H1 (cell line): ENCODE results near the gene MIB2. TPM values are rescaled to one million over a fixed set of nuclear protein-coding genes. Genes with fewer than 3 reads are reported as not detected.

ENCODE experiments used
- CTCF ChIA-PET: fragments of 300-600 bp; sonication (Branson Sonifier 250); formaldehyde crosslinking; loops from one replicate; lab custom pipeline; 2021; ENCODE audit not compliant: partially characterized antibody; lab: Charles Lee
- POLR2A ChIA-PET: fragments of 300-600 bp; sonication (Branson Sonifier 250); formaldehyde crosslinking; loops from one replicate; lab custom pipeline; 2021; ENCODE audit warnings: inconsistent platforms; ENCODE audit not compliant: partially characterized antibody; lab: Charles Lee
- DNase-seq, 2 experiments: peaks; one replicate each; pipeline versions ENCODE4 v3.0.0 to v3.0.0-alpha.2; 2010 to 2022; ENCODE audit warnings: low spot score in 2 of 2, low read depth in 1 of 2, mixed read lengths in 1 of 2
- FAIRE-seq: peaks from 2 replicates; lab custom pipeline; 2011; peaks lifted over from hg19 to GRCh38; lab: Jason Lieb, UNC
- H2AFZ ChIP-seq: 2 replicates; pipeline ENCODE4 v1.8.1; 2012; ENCODE audit warnings: low read length, inconsistent platforms
- H2AK5ac ChIP-seq: 2 replicates; pipeline ENCODE4 v1.6.1; 2013; ENCODE audit warnings: low read depth, low read length
- H2BK120ac ChIP-seq: replicated peaks from 2 replicates; pipeline ENCODE3; 2013; ENCODE audit warnings: low read depth, low read length, inconsistent platforms
- H2BK12ac ChIP-seq: 2 replicates; pipeline ENCODE4 v1.6.1; 2013; ENCODE audit warnings: low read depth, low read length
- H2BK15ac ChIP-seq: 2 replicates; pipeline ENCODE4 v1.6.1; 2013; ENCODE audit warnings: low read length
- H2BK20ac ChIP-seq: 2 replicates; pipeline ENCODE4 v1.6.1; 2013; ENCODE audit warnings: low read length
- H2BK5ac ChIP-seq: 2 replicates; pipeline ENCODE4 v1.6.1; 2013; ENCODE audit warnings: low read depth, low read length
- H3K14ac ChIP-seq: 2 replicates; pipeline ENCODE4 v1.6.1; 2013; ENCODE audit warnings: inconsistent platforms; ENCODE audit not compliant: insufficient read length
- H3K18ac ChIP-seq: 2 replicates; pipeline ENCODE4 v1.6.1; 2013; ENCODE audit warnings: low read length; ENCODE audit errors: extremely low read depth
- H3K23ac ChIP-seq: 2 replicates; pipeline ENCODE4 v1.6.1; 2013; ENCODE audit warnings: inconsistent platforms; ENCODE audit not compliant: insufficient read length
- H3K23me2 ChIP-seq: 2 replicates; pipeline ENCODE4 v1.6.1; 2013; ENCODE audit warnings: low read depth, low read length
- H3K27ac ChIP-seq: 2 replicates; pipeline ENCODE4 v1.6.1; 2011; ENCODE audit warnings: low read depth, low read length, inconsistent platforms
- H3K27me3 ChIP-seq, 4 experiments: replicated peaks in 1 of 4; 1 replicate in 1 of 4; 2 replicates in 3 of 4; pipeline versions ENCODE4 v1.6.1 to v1.8.1; 2011 to 2013; ENCODE audit warnings: low read length in 3 of 4, mild to moderate bottlenecking in 3 of 4, inconsistent platforms in 2 of 4, mixed read lengths in 2 of 4, moderate library complexity in 1 of 4; ENCODE audit not compliant: control insufficient read depth in 3 of 4, insufficient read depth in 3 of 4; ENCODE audit errors: extremely low read depth in 1 of 4
- H3K36me3 ChIP-seq, 4 experiments: 2 replicates each; pipeline versions ENCODE4 v1.6.1 to v1.8.1; 2011 to 2013; ENCODE audit warnings: mild to moderate bottlenecking in 4 of 4, low read length in 3 of 4, moderate library complexity in 2 of 4, control low read depth in 1 of 4, inconsistent platforms in 1 of 4; ENCODE audit not compliant: insufficient read depth in 4 of 4, control insufficient read depth in 2 of 4
- H3K4ac ChIP-seq: replicated peaks from 2 replicates; pipeline ENCODE3; 2013; ENCODE audit warnings: low read length, low read depth, mixed read lengths, inconsistent platforms; ENCODE audit not compliant: insufficient read length
- H3K4me1 ChIP-seq, 4 experiments: replicated peaks in 1 of 4; 1 replicate in 1 of 4; 2 replicates in 3 of 4; pipeline versions ENCODE4 v1.6.1 to v1.8.1; 2011 to 2013; ENCODE audit warnings: low read length in 3 of 4, inconsistent platforms in 2 of 4, mixed read lengths in 1 of 4; ENCODE audit not compliant: insufficient read depth in 4 of 4, control insufficient read depth in 3 of 4
- H3K4me2 ChIP-seq, 2 experiments: 2 replicates each; pipeline versions ENCODE4 v1.6.1 to v1.8.1; 2011 to 2013; ENCODE audit warnings: low read depth in 2 of 2, low read length in 2 of 2, control low read depth in 1 of 2, inconsistent platforms in 1 of 2, mild to moderate bottlenecking in 1 of 2; ENCODE audit not compliant: insufficient read depth in 1 of 2
- H3K4me3 ChIP-seq, 4 experiments: fragments of 200-600, 300-600 bp in 1 of 4; sonication (generic), shearing (Covaris generic), sonication (Bioruptor Twin) in 1 of 4; 2 replicates each; pipeline versions ENCODE4 v1.5.1 to v1.8.1; 2011 to 2016; ENCODE audit warnings: low read length in 4 of 4, low read depth in 3 of 4, control low read depth in 2 of 4, inconsistent platforms in 2 of 4, mild to moderate bottlenecking in 2 of 4, mixed read lengths in 1 of 4, moderate library complexity in 1 of 4; ENCODE audit not compliant: insufficient read depth in 2 of 4; ENCODE audit errors: extremely low read depth in 1 of 4
- H3K56ac ChIP-seq: replicated peaks from 2 replicates; pipeline ENCODE3; 2013; ENCODE audit warnings: low read depth, mild to moderate bottlenecking, mixed read lengths, low read length, inconsistent platforms; ENCODE audit not compliant: insufficient read length
- H3K79me1 ChIP-seq: 2 replicates; pipeline ENCODE4 v1.6.1; 2013; ENCODE audit warnings: low read depth, low read length, control low read depth
- H3K79me2 ChIP-seq, 2 experiments: 2 replicates each; pipeline versions ENCODE4 v1.6.1 to v1.8.1; 2012 to 2013; ENCODE audit warnings: low read length in 2 of 2, mild to moderate bottlenecking in 2 of 2, inconsistent platforms in 1 of 2; ENCODE audit not compliant: insufficient read depth in 2 of 2, control insufficient read depth in 1 of 2
- H3K9ac ChIP-seq, 4 experiments: replicated peaks in 1 of 4; 1 replicate in 1 of 4; 2 replicates in 3 of 4; pipeline versions ENCODE4 v1.6.1 to v1.8.1; 2011 to 2013; ENCODE audit warnings: low read depth in 3 of 4, low read length in 3 of 4, control low read depth in 2 of 4, mild to moderate bottlenecking in 2 of 4, moderate library complexity in 2 of 4, inconsistent platforms in 1 of 4; ENCODE audit errors: extremely low read depth in 1 of 4
- H3K9me3 ChIP-seq, 2 experiments: 2 replicates each; pipeline versions ENCODE4 v1.6.1 to v1.8.1; 2012 to 2013; ENCODE audit warnings: mild to moderate bottlenecking in 2 of 2, moderate library complexity in 2 of 2, control low read depth in 1 of 2, inconsistent platforms in 1 of 2, low read depth in 1 of 2, low read length in 1 of 2, mixed read lengths in 1 of 2; ENCODE audit not compliant: insufficient read depth in 2 of 2
- H4K20me1 ChIP-seq, 2 experiments: replicated peaks in 1 of 2; 2 replicates each; pipeline versions ENCODE3 to v1.8.1; 2011 to 2013; ENCODE audit warnings: inconsistent platforms in 2 of 2, low read length in 2 of 2, mild to moderate bottlenecking in 1 of 2; ENCODE audit not compliant: insufficient read depth in 2 of 2, control insufficient read depth in 1 of 2
- H4K5ac ChIP-seq: 2 replicates; pipeline ENCODE4 v1.6.1; 2013; ENCODE audit warnings: low read length, low read depth, mixed read lengths, inconsistent platforms; ENCODE audit not compliant: insufficient read length
- H4K8ac ChIP-seq: 2 replicates; pipeline ENCODE4 v1.8.0; 2013; ENCODE audit warnings: mild to moderate bottlenecking, moderate library complexity, low read length, inconsistent platforms; ENCODE audit not compliant: insufficient read depth; ENCODE audit errors: extremely low read depth
- H4K91ac ChIP-seq: replicated peaks from 2 replicates; pipeline ENCODE3; 2013; ENCODE audit warnings: low read length, mixed read lengths, inconsistent platforms; ENCODE audit not compliant: insufficient read length
- BRCA1 ChIP-seq: IDR thresholded peaks from 2 replicates; pipeline ENCODE4 v1.6.1; 2012; ENCODE audit warnings: low read depth, low read length, improper control_type of control experiment
- CBX5 ChIP-seq: fragments of 300-800, 300-1000 bp; sonication (generic); IDR thresholded peaks from 2 replicates; pipeline ENCODE4 v1.7.1; 2016; ENCODE audit warnings: antibody characterized with exemption, low read length, low read depth
- CBX8 ChIP-seq: fragments of 300-800, 300-1000 bp; sonication (generic); IDR thresholded peaks from 2 replicates; pipeline ENCODE4 v1.7.1; 2016; ENCODE audit warnings: low read depth, low read length, borderline replicate concordance
- RFX5 ChIP-seq: IDR thresholded peaks from 2 replicates; pipeline ENCODE4 v1.6.1; 2011; ENCODE audit warnings: low read depth, low read length, improper control_type of control experiment, borderline replicate concordance
- SP1 ChIP-seq: IDR thresholded peaks from 2 replicates; pipeline ENCODE4 v1.6.1; 2011; ENCODE audit warnings: low read depth, low read length
- TEAD4 ChIP-seq: IDR thresholded peaks from 2 replicates; pipeline ENCODE4 v1.6.1; 2012; ENCODE audit warnings: low read depth, low read length, inconsistent platforms, mixed read lengths
- YY1 ChIP-seq: IDR thresholded peaks from 2 replicates; pipeline ENCODE4 v1.6.1; 2011; ENCODE audit warnings: low read depth, mild to moderate bottlenecking, low read length
- ZNF274 ChIP-seq: IDR thresholded peaks from 2 replicates; pipeline ENCODE4 v1.7.0; 2012; ENCODE audit warnings: low read length, borderline replicate concordance; ENCODE audit errors: extremely low read depth
- WGBS, 2 experiments: shearing (Covaris generic) in 1 of 2; methylation state at CpG; one replicate each; pipeline versions ENCODE4 v1.1.6 to v1.1.7; 2013 to 2015; ENCODE audit warnings: low lambda C conversion rate in 2 of 2, mixed read lengths in 2 of 2, inconsistent platforms in 1 of 2, low coverage in 1 of 2, missing lambda C conversion rate in 1 of 2; ENCODE audit not compliant: insufficient replicate concordance in 2 of 2, insufficient coverage in 1 of 2, insufficient read length in 1 of 2; ENCODE audit errors: extremely low coverage in 1 of 2, missing lambda C conversion rate in 1 of 2; 5-methylcytosine and 5-hydroxymethylcytosine counted together
- polyA plus RNA-seq, 7 experiments: library from polyadenylated mRNA; depleted of rRNA in 3 of 7; stranded (reverse) in 5 of 7; unstranded in 2 of 7; fragments of >200 nt in 5 of 7; fragments of 200-250 nt in 2 of 7; gene quantifications; 1 replicate in 5 of 7; 2 replicates in 1 of 7; 4 replicates in 1 of 7; pipeline versions ENCODE4 v1.2.1 to v1.2.3, GENCODE V29; 2011 to 2013; ENCODE audit warnings: missing spikeins in 2 of 7, mixed read lengths in 2 of 7
- total RNA-seq: library from RNA; stranded (reverse); fragmentation: NEBNext Ultra II Directional; extraction: Animal tissue kit (Norgen Biotek cat#: 25700); gene quantifications from 2 replicates; pipeline ENCODE4 v1.2.1, GENCODE V29; 2021
- TF ChIP-seq, protein P1 (sequence below): IDR thresholded peaks from 2 replicates; pipeline ENCODE4 v1.6.1; 2012; ENCODE audit warnings: inconsistent platforms
- TF ChIP-seq, protein P2 (sequence below), 3 experiments: IDR thresholded peaks; 1 replicate in 2 of 3; 2 replicates in 1 of 3; pipeline versions ENCODE4 v1.5.1 to v1.6.1; 2011; ENCODE audit warnings: low read length in 3 of 3, mild to moderate bottlenecking in 3 of 3, inconsistent platforms in 2 of 3, low read depth in 1 of 3, moderate library complexity in 1 of 3; ENCODE audit not compliant: insufficient read depth in 1 of 3; ENCODE audit errors: control extremely low read depth in 1 of 3

The MIB2 gene
- total and polyA plus RNA-seq, 2 of the 8 experiments (the other 6 are each of a cell fraction or from before 2014, with no cell fraction given) = 32.5 to 60.0 TPM

DNA sequence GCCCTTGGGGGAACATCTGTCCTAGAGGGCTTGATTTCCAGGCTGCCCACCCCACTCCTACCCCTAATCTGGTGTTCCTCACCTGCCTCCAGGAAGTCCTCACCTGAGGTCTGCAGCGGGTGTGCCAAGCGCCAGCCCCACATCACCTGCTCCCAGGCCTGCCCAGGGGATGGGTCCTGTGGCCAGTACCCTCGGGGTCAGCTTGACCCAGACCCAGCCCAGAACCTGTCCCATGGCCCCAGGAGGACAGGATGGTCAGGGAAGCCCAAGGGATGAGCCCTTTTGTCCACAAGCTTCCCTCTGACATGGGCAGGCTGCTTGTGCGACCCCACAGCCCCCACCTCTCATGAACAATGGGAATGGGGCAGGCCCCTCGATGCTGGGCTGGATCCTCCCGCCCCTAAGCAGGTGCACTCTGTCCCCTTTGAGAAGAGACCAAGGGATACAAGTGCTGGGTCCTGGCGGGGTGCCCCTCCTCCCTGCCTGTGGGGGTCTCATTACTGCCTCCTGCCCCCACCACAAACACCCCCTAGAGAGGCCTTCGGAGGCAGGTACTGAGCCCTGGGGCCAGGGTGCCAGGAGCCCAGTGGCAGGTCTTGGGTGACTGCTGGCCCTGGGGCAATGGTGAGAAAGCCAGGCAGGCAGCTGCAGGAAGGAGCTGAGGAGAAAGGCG, 3.2 kb downstream of the MIB2 start:
- DNase-seq (no peak), FAIRE-seq (no peak)
- H3K36me3 ChIP-seq = no peaks in the 10 kb centered on the region
- H4K8ac ChIP-seq = no peak overlapping the region
- H4K91ac ChIP-seq = no peak overlapping the region
- H3K14ac ChIP-seq = no peak overlapping the region
- H3K9me3 ChIP-seq = no peaks in the 10 kb centered on the region
- H2BK20ac ChIP-seq = no peak overlapping the region
- H2BK15ac ChIP-seq = no peak overlapping the region
- 86% methylated on average over 8 of the region's 9 CpGs; no CpG with 5 or more reads in 1 of the 2 experiments for WGBS, 2 experiments
- H3K27ac ChIP-seq = no peak overlapping the region
- H3K79me2 ChIP-seq = peaks cover 0 to 11% of the 10 kb centered on the region in 2 experiments; a peak in 2 of 4 replicates
- peaks cover 6 to 25% of the 10 kb centered on the region in 2 experiments for H4K20me1 ChIP-seq
- no peak overlapping the region for H2BK5ac ChIP-seq
- H3K9ac ChIP-seq = no peak overlapping the region
- H2BK120ac ChIP-seq = no peak overlapping the region
- H2BK12ac ChIP-seq = no peak overlapping the region
- no peak overlapping the region for H3K18ac ChIP-seq
- H4K5ac ChIP-seq = no peak overlapping the region
- no peak overlapping the region for H2AFZ ChIP-seq
- H3K56ac ChIP-seq = no peak overlapping the region
- H3K23me2 ChIP-seq = peaks cover 6% of the 10 kb centered on the region; the same call in 1 of the 2 replicates
- peaks cover 3% of the 10 kb centered on the region for H3K79me1 ChIP-seq
- H3K4ac ChIP-seq = no peak overlapping the region
- H3K4me2 ChIP-seq = no peak overlapping the region
- CTCF ChIA-PET = interaction anchor here (0.8 to 3.3 kb wide), 10 partner anchors 11 to 250 kb away, joined by 3 to 21 read pairs (median 5); no protein-coding TSS in a partner anchor
- no peak overlapping the region for H3K23ac ChIP-seq
- peaks cover 0 to 13% (median 5%) of the 10 kb centered on the region in 4 experiments; a peak in 5 of 7 replicates for H3K4me1 ChIP-seq
- no peak overlapping the region for H3K4me3 ChIP-seq
- H2AK5ac ChIP-seq = no peak overlapping the region
- no peaks in the 10 kb centered on the region; a peak in 1 of 7 replicates for H3K27me3 ChIP-seq
- POLR2A ChIA-PET = interaction anchor here (1.0 to 2.6 kb wide), 2 partner anchors 8 to 11 kb away, joined by 3 to 11 read pairs; no protein-coding TSS in a partner anchor
- no peak for TF ChIP-seq TEAD4
- TF ChIP-seq, protein P1, sequence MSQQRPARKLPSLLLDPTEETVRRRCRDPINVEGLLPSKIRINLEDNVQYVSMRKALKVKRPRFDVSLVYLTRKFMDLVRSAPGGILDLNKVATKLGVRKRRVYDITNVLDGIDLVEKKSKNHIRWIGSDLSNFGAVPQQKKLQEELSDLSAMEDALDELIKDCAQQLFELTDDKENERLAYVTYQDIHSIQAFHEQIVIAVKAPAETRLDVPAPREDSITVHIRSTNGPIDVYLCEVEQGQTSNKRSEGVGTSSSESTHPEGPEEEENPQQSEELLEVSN = no peak
- no peak for TF ChIP-seq RFX5
- TF ChIP-seq BRCA1 = no peak
- no peak for TF ChIP-seq SP1
- no peak for TF ChIP-seq CBX5
- TF ChIP-seq, protein P2, sequence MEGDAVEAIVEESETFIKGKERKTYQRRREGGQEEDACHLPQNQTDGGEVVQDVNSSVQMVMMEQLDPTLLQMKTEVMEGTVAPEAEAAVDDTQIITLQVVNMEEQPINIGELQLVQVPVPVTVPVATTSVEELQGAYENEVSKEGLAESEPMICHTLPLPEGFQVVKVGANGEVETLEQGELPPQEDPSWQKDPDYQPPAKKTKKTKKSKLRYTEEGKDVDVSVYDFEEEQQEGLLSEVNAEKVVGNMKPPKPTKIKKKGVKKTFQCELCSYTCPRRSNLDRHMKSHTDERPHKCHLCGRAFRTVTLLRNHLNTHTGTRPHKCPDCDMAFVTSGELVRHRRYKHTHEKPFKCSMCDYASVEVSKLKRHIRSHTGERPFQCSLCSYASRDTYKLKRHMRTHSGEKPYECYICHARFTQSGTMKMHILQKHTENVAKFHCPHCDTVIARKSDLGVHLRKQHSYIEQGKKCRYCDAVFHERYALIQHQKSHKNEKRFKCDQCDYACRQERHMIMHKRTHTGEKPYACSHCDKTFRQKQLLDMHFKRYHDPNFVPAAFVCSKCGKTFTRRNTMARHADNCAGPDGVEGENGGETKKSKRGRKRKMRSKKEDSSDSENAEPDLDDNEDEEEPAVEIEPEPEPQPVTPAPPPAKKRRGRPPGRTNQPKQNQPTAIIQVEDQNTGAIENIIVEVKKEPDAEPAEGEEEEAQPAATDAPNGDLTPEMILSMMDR (IDR thresholded peaks at IDR 0.05; ENCODE audit: control extremely low read depth in 1 of 3, insufficient read depth in 1 of 3, low read depth in 1 of 3, low read length in 3 of 3) = no peak
- TF ChIP-seq YY1 = no peak
- no peak for TF ChIP-seq ZNF274
- no peak for TF ChIP-seq CBX8
